GM19467 (cell line): ENCODE results near the gene KRTAP10-1.

ENCODE experiments used
- ATAC-seq: cut with Tn5 transposase; IDR thresholded peaks from one replicate; pipeline ENCODE4 v1.9.1; 2021; ENCODE audit warnings: mild to moderate bottlenecking, moderate library complexity; ENCODE audit not compliant: unreplicated experiment

KRTAP10-1 gene

DNA sequence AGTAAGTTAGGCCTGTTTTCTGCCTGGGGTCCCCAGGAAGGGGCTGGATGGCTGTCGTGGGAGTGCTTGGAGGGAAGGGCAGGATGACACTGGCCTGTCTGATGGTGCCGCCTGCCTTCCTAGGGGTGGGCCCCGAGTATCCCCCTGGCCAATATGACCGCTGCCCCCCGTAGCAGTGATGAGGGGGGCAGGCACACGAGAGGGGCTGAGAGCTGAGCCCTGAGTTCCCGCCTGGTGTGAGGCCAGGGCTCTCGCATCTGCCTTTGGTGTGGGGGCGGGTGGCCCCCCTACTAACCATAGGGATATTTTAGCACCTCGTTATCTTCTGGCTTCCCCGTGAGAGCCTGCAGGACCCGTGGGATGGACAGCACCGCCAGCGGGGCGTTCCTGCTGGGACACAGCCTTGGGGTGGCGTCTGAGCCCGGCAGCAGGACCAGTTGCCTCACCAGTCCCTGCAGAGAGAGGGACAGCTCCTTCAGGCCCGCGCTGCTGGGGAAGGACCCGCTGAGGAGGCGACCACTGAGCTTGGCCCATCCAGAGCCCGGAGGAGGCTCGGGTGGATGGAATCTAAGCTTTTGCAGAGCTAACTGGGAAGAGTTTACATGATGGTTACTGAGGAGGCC, 10.4 kb downstream of the KRTAP10-1 start:
- ATAC-seq = no peak

DNA sequence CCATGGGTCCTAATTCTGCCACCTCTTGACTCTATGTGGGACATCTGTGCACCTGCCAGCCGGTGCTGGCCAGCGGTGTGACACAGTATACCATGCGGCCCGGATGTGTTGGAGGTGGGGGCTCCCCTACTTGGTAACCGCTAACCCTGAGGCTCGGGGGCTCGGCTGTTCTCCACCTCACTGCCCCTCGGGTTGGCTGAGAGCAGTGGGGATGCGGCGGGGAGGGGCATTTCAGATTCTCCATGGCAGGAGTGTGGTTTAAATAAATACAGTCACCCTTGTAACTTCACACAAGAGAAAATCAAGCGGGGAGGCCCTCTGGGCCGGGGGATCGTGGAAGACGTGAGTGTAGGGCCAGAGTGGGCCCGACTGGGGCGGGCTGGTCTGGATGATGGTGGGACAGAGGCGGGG, 11.0 kb downstream of the KRTAP10-1 start:
- ATAC-seq = no peak

DNA sequence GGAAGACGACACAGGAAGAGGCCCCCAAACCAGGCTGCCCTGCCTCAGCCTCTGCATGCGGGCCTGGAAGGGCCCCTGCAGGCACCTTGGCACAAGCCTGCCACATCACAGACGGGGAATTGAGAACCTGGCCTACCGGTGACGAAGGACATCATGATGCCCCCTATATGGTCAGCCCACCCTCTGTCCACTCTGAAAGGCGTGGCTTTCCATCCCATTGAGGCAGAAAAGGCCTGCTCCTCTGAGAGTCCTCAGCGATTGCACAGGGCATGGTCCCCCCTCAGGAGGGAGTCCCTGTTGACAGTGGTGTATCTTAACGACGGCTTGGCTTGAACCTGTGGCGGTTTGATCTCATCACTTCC, 11.4 kb downstream of the KRTAP10-1 start:
- ATAC-seq = no peak

DNA sequence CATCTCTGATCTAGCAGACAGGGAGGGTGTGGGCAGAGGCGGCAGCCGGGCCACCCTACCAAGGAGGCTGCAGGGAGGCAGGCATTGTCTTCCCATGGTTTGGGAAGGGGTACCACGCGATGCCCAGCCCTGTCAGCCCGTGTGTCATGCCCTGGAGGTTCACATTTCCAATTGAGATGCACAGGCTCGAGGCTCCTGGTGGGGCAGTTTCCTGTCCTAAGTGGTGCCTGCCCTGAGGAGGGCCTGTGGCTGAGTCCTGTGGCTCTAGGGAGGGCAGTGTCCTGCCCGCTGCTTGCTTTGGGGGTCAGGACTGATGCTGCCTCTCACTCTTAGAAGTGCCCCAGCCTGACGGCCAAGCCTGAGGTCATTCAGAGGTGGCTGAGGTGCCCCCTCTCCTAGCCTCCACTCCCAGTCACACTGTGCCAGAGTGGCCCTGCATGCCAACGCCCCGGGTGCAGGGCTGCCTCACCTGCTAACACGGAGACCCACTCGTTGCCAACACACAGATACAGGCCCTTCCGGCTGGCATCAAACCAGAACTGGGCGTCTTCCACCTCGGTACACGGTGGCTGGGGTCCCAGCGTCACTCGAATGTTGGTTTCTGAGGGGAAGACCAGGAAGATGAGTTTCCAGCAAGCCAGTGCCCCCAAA, 11.9 kb downstream of the KRTAP10-1 start:
- ATAC-seq = no peak

DNA sequence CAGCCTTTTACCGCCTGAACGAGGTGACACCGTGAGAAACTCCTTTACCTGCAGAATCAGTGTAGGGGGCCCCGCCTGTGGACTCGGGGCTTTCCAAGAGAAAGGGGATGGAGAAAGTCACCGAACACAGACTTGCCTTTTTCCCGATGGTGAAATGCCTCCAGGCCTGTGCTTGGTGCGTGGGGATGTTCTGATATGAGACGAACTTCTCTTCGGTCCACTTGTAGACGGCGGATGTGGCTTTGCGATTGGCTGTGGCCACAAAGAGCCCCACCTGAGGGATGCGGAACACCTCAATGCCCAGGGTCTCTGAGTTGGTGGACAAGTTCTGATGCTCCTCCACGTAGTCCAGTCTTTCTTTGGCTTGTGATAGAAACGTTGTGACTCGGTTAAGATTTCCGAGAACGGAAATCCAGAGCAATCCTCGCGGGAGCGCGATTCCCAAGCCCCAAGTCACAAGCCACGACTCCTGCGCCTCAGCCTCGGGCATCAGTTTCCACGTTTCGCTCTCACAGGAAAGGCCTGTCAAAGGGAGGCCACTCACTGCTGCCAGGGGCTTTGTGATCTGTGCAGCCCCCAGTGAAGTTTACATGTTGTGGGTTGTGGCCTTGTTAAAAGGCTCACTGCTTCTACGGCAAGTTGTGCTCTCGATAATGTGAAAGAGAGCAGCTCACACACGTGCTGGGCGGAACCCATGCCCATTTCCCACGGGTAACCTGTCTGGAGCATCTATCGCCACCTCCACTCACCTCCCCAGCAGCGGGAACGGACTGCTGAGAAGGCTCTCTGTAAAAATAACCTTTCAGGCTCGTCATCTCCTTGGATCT, 12.6 kb downstream of the KRTAP10-1 start:
- no peak for ATAC-seq

DNA sequence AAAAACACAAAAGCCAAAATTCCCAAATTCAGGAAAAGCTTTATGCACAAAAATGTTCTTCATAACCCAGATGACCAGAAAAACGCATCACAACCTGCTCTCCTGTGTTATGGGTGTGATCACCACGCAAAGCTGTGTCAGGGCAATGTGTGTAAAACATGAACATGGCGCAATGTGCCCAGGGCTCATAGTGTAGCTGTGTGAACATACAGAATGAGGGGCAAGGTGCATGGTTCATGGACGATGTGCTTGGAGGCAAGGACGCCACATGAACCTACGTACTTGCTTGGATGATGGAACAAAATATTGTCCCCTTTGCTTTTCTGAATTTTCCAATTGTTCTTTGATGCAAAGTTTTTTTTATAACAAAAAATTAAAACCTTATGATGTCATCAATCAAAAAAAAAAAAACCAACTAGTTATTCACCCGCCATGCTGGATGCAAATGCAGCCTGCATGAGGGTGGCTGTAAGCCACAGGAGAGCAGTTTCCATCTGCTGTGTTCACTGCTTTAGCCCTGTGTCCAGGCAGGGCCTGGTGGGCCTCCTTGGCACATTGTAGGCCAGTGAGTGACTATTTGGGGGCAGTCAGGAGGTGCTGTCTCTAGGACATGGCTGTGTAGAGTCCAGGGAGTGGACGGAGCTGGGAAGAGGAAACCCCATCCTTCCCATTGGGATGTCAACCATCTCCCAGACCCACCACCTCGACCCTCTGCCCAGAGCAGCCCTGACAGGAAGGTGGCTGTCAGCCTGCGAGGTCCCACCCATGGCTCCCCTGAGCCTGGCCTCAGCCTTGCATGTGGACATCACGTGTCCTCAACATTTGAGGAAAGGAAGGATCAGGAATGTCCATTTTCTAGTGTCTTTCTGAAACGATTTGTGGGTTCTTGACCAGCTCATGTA, 13.6 kb downstream of the KRTAP10-1 start:
- no peak for ATAC-seq

DNA sequence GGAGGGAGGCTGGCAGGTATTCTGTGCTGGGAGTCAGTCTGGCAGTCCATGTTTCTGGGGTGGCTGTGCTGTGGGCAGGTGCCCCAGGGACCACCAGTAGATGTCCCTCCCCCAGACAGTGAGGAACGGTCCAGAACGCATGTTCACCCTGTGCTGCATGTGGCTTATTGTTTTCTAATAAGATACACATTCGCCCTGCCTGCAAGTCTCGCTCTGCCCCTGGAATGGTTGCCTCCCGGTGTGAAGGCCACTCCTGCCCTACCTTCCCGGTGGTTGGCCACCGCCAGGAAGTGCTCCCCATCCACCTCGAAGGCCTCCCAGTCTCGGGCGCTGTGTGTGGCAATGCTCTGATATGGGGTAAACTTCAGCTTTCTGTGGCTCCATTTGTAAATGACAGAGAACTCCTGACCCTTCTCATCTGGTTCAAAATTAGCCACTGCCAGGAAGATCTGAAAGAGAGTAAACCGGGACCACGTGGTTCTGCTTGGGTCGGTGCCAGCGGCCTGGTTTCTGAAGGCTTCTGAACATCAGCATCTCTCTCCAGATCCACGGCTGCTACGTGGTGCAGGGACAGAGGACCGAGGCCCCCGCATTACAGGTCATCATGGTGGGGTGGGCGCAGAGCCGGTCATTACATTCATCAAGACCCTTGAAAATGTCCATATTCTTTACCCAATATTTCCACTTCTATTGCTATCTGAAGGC, 14.5 kb downstream of the KRTAP10-1 start:
- ATAC-seq = no peak

DNA sequence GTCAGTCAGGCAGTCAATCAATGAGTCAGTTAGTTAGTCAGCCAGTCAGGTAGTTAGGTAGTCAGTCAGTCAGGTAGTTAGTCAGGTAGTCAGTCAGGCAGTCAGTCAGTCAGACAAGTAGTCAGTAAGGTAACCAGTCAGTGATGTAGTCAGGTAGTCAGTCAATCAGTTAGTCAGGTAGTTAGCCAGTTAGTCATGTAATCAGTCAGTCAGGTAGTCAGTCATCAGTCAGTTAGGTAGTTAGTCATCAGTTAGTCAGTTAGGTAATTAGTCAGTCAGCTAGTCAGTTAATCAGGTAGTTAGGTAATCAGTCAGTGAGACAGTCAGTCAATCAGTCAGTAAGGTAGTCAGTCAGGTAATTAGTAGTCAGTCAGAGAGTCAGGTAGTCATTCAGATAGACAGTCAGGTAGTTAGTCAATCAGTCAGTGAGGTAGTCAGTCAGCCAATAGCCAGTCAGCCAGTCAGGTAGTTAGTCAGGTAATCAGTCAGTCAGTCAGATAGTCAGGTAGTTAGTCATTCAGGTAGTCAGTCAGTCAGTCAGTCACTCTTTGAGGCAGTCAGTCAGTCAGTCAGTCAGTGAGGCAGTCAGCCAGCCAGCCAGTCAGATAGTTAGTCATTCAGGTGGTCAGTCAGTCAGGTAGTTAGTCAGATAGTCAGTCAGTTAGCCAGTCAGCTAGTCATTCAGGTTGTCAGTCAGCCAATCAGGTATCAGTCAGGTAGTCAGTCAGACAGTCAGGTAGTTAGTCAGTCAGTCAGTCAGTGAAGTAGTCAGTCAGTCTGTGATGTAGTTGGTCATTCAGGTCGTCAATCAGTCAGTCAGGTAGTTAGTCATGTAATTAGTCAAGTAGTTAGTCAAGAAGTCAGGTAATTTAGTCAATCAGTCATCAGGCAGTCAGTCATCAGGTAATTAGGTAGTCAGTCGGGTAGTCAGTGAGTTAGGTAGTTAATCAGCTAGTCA, 15.3 kb downstream of the KRTAP10-1 start:
- ATAC-seq = no peak

DNA sequence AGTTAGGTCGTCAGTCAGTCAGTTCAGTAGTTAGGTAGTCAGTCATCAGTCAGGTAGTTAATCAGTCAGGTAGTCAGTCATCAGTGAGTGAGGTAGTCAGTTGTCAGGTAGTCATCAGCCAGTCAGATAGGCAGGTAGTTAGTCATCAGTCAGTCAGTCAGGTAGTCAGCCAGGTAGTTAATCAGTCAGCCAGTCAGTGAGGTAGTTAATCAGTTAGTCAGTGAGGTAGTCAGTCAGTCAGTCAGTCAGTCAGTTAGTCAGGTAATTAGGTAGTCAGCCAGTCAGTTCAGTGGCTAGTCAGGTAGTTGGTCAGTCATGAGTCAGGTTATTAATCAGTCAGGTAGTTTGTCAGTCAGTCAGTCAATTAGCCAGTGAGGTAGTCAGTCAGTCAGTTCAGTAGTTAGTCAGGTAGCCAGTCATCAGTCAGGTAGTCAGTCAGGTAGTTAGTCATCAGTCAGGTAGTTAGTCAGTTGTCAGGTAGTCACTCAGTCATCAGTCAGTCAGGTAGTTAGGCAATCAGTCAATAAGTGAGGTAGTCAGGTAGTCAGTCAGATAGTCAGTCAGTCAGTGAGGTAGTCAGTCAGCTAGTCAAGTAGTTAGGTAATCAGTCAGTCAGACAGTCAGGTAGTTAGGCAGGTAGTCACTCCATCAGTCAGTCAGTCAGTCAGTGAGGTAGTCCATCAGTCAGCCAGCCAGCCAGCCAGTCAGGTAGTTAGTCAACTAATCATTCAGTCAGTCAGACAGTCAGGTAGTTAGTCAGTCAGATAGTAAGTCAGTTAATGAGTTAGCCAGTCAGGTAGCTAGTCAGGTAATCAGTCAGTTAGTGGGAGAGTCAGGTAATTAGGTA, 16.2 kb downstream of the KRTAP10-1 start:
- ATAC-seq = no peak

DNA sequence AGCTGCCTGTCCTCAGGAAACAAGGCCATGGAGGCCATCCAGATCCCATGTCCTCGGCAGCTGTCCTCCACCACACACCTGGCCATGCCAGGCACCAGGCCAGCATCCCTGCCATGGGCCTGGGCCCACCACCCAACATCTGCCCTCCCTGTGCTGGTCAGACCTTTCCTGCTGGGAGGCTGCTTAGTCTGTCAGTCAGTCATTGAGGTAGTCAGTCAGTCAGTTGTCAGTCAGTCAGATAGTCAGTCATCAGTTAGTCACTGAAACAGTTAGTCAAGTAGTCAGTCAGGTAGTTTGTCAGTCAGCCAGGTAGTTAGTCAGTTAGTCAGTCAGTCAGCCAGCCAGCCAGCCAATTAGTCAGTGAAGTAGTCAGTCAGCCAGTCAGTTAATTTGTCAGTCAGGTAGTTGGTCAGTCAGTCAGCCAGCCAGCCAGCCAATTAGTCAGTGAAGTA, 17.2 kb downstream of the KRTAP10-1 start:
- no peak for ATAC-seq

DNA sequence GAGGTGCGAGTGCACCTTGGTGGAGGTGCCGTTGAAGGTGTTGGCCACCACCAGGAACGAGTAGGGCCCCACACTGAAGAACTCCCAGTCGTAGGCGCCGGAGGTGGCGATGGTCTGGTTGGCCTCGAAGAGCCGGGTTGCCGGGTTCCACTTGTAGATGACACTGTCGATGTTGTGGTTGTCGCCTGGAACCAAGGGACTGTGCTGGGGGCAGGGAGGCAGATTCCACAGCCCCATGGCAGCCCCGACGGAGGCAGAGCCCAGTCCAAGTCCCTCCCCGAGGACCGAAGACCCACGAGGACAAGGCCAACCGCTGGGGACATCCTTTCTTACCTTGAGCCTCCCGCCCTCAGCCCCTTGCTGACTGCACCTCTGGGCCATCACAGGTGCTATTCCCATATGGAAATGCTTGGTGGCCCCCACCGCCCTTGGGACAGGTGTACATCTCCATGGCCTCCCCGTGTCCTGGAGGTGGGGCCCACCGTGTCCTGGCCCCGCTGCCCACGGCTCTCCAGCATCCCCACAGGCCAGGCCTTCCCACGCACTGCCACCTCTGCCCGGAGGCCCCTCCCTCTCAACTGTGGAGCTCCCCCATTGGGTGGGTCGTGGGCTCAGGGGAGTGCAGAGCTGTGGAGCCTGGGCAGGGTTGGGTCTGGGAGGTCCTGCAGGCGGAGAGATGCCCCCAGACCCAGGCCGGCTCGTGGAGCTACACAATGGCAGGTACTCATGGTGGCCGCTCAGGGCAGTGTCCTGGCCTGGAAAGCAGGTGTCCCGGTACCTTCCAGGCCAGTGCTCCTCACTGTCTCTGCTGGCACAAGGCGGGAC, 17.9 kb downstream of the KRTAP10-1 start:
- no peak for ATAC-seq

DNA sequence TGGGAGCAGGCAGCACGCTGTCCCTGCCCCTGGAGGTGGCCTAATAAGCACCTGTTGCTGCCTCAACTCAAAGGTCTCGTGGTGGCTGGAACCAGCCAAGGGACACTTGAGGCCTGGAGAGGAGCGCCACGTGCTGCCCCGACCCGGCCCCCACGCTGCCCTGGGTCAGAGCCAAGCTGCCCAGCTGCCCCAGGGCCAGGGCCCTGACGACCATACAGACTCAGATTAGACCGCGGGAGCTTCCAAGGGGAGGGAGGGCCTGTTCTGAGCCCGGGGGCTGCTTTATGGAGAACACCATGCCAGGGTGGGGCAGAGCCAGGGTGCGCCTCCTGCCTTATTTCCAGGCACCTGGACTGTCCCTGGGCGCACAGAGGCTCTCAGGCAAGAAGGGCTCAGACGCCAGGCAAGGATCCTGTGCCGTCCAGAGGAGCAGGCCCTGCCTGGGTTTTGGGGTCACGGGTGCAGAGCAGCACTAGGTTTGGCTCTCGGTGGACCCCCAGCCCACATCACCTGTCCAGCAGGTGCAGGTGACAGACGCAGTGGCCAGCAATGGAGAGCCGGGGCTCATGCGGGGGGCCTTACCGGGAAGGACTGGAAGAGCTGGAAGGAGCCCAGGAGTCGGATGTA, 18.6 kb downstream of the KRTAP10-1 start:
- ATAC-seq = no peak

DNA sequence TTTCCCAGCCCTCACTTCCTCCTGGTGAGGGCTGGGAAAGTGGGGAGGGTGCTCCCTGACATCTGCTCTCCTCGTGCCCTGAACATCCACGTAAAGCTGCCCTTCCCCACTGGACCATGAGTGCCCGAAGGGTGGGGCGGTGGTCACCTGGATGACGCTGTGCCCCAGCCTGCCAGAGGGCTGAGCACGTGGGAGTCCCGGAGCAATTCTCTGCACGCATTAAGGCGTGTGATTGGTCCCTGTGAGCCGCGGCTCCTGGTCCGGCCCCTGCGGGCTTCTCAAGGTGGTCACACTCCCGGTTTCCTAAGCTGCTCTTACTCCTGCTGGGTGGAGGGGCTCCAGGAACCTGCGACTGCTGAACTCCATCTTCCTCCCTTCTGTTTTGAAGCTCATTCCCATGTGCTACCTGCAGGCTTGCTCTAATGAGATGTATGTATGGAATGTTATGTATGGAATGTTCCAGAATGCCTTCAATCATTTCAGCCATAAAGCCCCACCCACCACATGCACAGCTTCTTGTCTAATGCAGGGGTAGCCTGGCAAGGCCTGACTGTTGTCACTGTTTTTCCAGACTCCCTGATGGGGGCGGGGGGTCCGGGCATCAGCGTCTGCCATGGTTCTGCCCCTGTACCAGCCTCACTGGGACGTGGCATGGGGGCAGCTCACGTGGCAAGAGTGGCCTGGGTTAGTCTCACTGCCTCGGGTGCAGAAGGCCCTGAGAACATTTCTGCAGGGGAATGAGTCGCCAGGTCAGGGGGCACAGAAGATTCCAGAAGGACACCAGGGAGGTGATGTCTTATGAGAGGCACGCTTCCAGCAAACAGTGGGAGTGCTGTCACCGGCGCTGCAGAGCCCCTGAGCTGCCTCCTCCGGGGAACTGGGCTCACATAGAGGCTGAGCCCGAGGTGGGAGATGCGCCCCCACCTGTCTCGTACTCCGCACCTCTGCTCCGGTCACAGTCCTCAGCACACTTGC, 19.4 kb downstream of the KRTAP10-1 start:
- ATAC-seq = no peak

DNA sequence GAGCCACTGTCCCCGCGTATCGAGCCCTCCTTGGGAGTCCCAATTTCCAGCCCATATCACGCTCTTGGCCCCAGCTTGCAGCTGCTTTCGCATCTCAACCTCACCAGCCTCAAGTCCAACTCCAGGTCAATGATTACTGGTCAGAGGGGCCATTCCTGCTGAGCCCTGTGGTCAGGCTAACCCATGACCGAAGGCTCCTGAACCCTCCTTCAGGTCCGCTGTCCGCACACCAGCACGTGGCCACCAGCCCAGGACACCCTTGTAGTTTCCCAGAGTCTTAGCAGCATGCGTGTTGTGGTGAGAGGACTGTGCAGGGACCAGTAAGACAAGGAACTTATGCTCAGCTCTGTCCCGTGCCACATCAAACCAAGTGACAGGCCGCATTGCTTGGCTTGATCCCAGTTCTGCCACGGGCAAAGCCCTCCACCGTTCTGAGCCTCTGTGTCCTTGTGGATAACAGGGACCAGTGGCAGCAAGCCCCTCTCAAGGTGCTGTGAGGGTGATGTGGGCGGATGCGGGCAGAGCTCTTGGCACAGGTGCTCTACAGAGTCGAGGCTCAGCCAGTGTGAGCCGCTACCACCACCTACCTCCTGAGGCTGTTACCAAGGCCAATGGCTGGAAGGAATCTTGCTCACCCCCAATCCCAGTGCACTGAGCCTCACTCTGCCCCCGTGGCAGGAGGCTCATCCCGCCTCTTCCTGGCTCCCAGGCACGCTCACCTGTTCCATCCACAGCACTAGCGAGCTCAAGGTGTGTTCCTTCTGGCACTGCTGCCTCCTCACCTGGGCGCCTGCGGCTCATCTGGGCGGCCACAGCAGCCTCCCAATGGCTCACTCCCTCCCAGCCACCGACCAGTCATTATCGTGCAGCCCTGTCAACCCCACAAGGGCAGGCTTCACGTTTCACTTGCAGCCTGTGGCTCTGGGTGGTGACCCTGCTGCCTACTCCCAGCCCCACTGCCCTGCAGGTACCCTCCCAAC, 20.4 kb downstream of the KRTAP10-1 start:
- ATAC-seq = no peak

DNA sequence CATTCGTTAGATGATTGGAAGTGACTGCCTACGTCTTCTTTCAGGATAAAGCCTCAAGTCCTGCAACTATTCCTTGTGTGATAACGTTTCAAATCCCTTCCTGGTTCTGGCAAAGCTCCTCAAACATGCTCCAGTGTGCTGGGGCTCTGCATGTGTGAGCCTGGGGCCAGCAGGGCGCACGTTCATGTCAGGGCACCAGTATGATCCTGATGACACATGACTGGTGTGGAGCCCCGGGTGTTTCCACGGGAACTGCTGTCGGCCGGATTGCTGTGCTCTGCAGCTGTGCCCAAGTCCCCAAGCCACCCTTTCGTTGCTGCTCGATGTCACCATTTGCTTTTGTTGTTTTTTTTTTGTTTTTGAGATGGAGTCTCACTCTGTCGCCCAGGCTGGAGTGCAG, 21.3 kb downstream of the KRTAP10-1 start:
- ATAC-seq = no peak
